Right cardiac atrium (tissue), 5 donors: ENCODE measurements around the gene SYNPR. TPM values are rescaled to one million over a fixed set of nuclear protein-coding genes. Genes with fewer than 3 reads are reported as not detected.

Source experiments
- ATAC-seq, 2 donors: fragments of 200-7000 bp; cut with Tn5 transposase; one replicate each; pipeline versions ENCODE4 v1.8.0 to v1.9.1; 2020; ENCODE audit warnings: moderate library complexity in 2 of 2, mild to moderate bottlenecking in 1 of 2
- DNase-seq, 3 donors: peaks; one replicate each; pipeline ENCODE4 v3.0.0-alpha.2; 2020
- H3K27ac ChIP-seq: one replicate; pipeline ENCODE4 v1.5.1; 2013; ENCODE audit warnings: mild to moderate bottlenecking, low read length, control low read depth, moderate library complexity
- H3K27me3 ChIP-seq: one replicate; pipeline ENCODE4 v1.6.1; 2013; ENCODE audit not compliant: control insufficient read depth, insufficient read depth
- H3K4me1 ChIP-seq: one replicate; pipeline ENCODE4 v1.6.1; 2013; ENCODE audit warnings: low read length; ENCODE audit not compliant: control insufficient read depth, insufficient read depth
- H3K4me3 ChIP-seq: one replicate; pipeline ENCODE4 v1.5.1; 2013; ENCODE audit warnings: low read length, control low read depth
- H3K9me3 ChIP-seq: one replicate; pipeline ENCODE4 v1.6.1; 2013; ENCODE audit warnings: low read length; ENCODE audit not compliant: control insufficient read depth
- WGBS: extraction: QIAGEN DNeasy Blood & Tissue Kit; methylation state at CpG from one replicate; pipeline ENCODE4 v1.1.7; 2013; 5-methylcytosine and 5-hydroxymethylcytosine counted together
- intact Hi-C, 4 donors: fragments of 100-400 bp; cut with DNase I; formaldehyde crosslinking; loops; one replicate each; pipeline versions ENCODE4 v1.11.0 to v1.14.0; 2022 to 2023
- polyA plus RNA-seq: library from polyadenylated mRNA; stranded (reverse); fragments of 200-250 nt; gene quantifications from one replicate; pipeline ENCODE4 v1.2.3, GENCODE V29; 2013
- total RNA-seq, 4 donors: library from RNA; stranded (reverse); fragmentation: NEBNext Ultra II Directional; extraction: Animal tissue kit (Norgen Biotek cat#: 25700); gene quantifications; one replicate each; pipeline ENCODE4 v1.2.1, GENCODE V29; 2021
- donor health status: healthy with polysubstance abuse.
- donor health status: DM: no; HTN: yes; CAD: no.
- donor health status: DM: no; HTN: no; CAD: no.
- donor health status: DM: no; HTN: yes; CAD: no; lungs with severe emphysema.
- donor health status: DM: yes; HTN: yes; CAD: no.

Gene SYNPR
- total and polyA plus RNA-seq, 5 donors = 3.8 to 14.4 (median 8.2) TPM

GRCh38 chr3:63656786-63657185 lies 378.7 kb downstream of the SYNPR start:
- H3K27me3 ChIP-seq = no peaks in the 10 kb centered on the region
- intact Hi-C loops = no loop called here
- H3K9me3 ChIP-seq = no peaks in the 10 kb centered on the region
- ATAC-seq (no peak), DNase-seq (no peak)
- 79% methylated on average over 6 of the region's 6 CpGs for WGBS
- H3K27ac ChIP-seq = no peak overlapping the region
- no peak overlapping the region for H3K4me3 ChIP-seq
- no peaks in the 10 kb centered on the region for H3K4me1 ChIP-seq

DNA sequence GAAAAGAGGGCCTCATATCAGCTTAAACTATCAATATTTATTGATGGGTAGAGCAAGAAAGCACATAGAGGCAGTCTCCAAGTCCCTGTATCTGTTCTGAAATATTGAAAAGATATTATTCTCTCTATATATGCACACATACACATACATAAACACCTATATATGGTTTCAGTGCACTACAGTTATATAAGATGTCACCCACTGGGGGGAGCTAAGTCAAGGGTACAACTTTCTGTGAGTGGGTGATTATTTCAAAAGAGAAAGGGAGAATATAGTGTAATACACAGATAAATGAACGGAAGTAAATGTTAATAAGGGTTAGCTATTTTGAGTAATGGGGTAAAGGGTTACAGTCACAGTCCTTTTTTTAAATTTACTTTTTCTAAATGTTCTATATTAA lies 383.1 kb downstream of the SYNPR start:
- no peak overlapping the region for H3K4me3 ChIP-seq
- intact Hi-C loops = no loop called here
- no peak for DNase-seq
- 65% methylated on average over 1 of the region's 1 CpG for WGBS
- no peaks in the 10 kb centered on the region for H3K27me3 ChIP-seq
- no peak overlapping the region for H3K27ac ChIP-seq
- no peaks in the 10 kb centered on the region for H3K9me3 ChIP-seq
- no peak for ATAC-seq
- no peaks in the 10 kb centered on the region for H3K4me1 ChIP-seq

DNA sequence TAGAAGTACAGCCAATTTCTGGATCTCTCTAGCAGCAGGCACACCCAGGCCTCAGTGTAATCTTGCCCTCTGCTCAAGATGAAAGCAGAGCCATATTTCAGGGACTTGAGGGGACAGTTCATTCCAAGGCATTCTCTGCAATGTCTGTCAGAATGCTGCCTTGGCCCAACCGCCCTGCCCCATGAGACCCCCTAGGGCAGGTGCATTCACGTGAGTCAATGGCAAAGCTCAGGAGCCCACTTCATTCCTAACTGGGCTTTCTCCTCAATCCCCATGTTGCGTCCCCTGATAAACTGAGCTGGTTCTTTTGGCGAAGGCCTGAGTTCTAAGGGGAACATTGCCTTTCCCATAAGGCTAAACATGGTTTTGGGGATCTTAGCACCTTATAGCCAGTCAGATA lies 383.9 kb downstream of the SYNPR start:
- no peak for ATAC-seq
- Histone ChIP-seq H3K4me3 (no peak overlapping the region), H3K4me1 (no peaks in the 10 kb centered on the region), H3K9me3 (no peaks in the 10 kb centered on the region), H3K27me3 (no peaks in the 10 kb centered on the region), H3K27ac (no peak overlapping the region)
- 75% methylated on average over 4 of the region's 4 CpGs for WGBS
- intact Hi-C loops = no loop called here
- DNase-seq = no peak

- Histone ChIP-seq H3K27ac (no peak overlapping the region), H3K27me3 (no peaks in the 10 kb centered on the region), H3K4me1 (no peaks in the 10 kb centered on the region), H3K4me3 (no peak overlapping the region), H3K9me3 (no peaks in the 10 kb centered on the region)
- ATAC-seq (no peak), DNase-seq (no peak)
- intact Hi-C loops = no loop called here
Observed at GRCh38 chr3:63662500-63662899, 384.4 kb downstream of the SYNPR start.
